OCI-M2 (cell line): ENCODE data around the gene GPX1.
"Not testable (repeated sequence)": the region's sequence is repeated elsewhere in the genome, so short reads cannot be mapped to it uniquely, and the experiment has no call there.

Source experiments
- DNase-seq: peaks from one replicate; lab custom pipeline; 2025; ENCODE audit not compliant: unreplicated experiment; lab: John Stamatoyannopoulos, UW

The GPX1 gene

DNA sequence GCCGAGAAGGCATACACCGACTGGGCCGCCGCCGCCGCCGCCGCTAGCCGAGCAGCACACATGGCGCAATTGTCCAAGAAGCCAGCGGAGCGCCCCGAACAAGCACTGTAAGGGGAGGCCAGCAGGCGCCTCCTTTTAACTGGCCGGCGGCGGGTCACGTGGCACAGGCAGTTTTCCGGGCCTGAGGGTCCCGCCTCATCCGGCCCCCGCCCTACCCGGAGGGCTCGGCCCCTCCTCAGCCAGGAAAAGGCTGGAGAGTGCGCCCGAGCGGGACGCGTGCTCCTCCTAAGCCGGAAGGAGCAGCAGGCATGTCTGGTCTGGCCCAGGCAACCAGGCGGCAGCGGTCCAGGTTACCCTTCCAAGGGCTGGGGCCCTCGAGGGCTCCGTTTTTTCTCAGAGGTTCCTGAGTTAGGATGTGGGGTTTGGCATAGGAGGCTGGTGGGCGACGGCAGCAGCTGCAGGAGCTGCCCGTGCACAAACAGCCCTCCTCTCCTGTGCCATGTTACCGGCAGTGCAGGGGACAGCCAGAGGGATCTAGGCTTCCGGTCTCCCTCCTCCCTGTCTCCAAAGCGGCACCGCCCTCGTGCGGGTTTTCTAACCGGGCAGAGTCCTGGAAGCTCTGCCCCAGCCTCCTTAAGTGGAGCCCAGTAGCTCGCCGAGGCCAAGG lies at the start of gene GPX1:
TSS of gene GPX1 (minus strand) at position 137 of the 667 bp plus-strand sequence. CDS start at position 62, 75 bp downstream.
- DNase-seq = peak; percentile 88

DNA sequence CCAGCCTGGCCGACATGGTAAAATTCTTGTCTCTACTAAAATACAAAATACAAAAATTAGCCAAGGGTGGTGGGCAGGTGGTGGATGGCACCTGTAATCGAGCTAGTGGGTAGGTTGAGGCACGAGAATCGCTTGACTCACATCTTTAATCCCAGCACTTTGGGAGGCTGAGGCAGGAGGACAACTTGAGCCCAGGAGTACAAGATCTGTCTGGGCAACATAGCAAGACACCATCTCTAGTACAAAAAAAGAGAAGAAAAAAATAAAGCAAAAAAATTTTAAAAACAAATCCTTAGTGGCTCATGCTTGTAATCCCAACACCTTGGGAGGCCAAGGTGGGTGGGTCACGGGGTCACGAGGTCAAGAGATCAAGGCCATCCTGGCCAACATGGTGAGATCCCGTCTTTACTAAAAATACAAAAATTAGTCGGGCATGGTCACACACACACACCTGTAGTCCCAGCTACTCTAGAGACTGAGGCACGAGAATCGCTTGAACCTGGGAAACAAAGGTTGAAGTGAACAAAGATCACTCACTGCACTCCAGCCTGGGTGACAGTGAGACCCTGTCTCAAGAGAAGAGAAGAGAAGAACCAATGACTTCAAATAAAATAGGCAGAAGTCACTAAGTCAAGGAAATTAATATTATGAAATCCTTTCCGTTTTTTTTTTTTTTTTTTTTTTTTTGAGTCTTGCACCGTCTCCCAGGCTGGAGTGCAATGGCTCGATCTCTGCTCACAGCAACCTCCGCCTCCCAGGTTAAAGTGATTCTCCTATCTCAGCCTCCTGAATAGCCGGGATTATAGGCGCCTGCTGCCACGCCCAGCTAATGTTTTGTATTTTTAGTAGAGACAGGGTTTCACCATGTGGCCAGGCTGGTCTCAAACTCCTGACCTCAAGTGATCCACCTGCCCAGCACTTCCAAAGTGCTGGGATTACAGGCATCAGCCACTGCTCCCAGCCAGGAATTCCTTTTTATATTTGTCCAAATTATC lies 48.7 kb upstream of the GPX1 start:
- no peak for DNase-seq

DNA sequence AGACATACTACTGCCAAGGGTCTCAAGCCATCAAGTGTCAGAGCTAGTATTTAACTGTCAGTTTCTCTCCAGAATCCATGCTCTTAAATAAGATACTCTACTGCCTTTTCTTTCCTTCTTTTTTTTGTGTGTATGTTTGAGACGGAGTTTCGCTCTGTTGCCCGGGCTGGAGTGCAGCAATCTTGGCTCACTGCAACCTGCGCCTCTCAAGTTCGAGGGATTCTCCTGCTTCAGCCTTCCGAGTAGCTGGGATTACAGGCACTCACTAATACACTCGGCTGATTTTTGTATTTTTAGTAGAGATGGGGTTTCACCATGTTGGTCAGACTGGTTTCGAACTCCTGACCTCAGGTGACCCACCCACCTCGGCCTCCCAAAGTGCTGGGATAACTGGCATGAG lies 47.4 kb upstream of the GPX1 start:
- DNase-seq = not testable (repeated sequence)

DNA sequence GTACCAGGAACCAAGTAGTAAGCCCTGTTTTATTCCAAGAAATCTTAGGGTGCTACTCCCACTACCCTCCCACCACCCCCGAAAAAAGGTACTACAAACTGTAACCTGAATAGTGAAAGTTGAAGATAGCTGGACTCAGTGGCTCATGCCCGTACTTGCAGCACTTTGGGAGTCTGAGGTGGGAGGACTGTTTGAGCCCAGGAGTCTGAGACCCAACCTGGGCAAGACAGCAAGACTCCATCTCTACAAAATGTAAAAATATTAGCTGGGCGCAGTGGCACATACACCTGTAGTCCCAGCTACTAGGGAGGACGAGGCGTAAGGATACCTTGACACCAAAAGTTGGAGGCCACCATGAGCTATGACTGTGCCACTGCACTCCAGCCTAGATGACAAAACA lies 45.7 kb upstream of the GPX1 start:
- no peak for DNase-seq

DNA sequence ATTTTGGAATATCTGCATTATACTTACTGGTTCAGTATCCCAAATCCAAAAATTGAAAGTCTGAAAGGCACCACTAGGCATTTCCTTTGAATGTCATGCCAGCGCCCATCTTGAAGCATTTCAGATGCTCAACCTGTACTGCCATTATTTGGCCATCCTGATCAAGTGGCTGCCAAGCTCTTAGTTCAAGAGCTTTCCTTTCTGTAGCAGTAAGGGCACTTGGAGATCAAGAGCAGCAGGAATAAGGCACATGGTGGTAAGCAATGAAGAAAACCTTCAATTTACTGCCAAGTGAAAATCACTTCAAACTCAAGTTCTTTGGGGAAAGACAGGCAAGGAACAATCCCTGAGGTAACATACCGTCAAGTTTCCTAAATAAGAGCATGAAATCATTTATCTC lies 43.6 kb upstream of the GPX1 start:
- no peak for DNase-seq

DNA sequence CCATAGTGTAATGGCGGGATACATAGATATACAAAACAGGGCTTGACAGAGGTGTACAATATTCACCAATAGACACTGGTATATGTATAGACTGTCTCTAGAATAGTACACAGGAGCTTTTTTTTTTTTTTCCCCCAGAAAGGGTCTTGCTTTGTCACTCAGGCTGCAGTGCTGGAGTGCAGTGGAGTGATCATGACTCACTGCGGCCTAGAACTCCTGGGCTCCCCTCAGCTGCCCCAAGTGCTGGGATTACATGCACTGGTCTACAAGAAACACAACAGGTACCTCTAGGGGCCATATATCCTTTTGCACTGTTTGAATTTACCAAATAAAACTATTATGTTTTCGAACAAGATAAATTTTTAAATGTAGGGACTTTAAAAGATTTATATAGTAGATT lies 41.3 kb upstream of the GPX1 start:
- no peak for DNase-seq

DNA sequence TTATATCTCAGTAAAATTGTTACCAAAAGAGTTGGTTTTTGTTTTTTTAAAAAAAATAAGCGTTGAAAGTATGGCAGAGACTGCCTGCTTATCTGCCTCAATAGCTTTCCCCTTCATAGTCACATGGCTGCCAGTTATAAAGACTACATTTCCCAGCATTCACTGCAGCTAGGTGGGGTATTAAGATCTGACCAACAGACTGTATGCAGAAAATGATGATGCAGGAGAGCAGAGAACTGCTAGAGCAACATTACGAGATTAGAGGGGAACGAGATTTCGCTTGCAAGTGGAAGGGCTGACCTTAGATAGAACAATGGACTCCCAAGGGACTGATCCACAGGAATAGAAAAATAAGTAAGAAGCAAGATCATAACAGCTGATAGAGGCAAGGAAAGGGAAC lies 39.3 kb upstream of the GPX1 start:
- DNase-seq = no peak

DNA sequence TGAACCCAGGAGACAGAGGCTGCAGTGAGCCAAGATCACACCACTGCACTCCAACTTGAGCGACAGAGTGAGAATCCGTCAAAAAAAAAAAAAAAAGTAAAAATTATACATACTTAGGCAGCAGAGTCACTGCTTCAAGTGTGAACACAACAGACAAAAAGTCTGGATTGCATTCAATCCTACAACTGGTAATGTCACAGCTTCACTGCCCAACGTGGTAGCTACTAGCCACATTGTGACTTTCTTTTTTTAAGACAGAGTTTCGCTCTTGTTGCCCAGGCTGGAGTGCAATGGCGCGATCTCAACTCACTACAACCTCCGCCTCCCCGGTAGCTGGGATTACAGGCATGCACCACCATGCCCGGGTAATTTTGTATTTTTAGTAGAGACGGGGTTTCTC lies 33.2 kb upstream of the GPX1 start:
- DNase-seq = not testable (repeated sequence)

DNA sequence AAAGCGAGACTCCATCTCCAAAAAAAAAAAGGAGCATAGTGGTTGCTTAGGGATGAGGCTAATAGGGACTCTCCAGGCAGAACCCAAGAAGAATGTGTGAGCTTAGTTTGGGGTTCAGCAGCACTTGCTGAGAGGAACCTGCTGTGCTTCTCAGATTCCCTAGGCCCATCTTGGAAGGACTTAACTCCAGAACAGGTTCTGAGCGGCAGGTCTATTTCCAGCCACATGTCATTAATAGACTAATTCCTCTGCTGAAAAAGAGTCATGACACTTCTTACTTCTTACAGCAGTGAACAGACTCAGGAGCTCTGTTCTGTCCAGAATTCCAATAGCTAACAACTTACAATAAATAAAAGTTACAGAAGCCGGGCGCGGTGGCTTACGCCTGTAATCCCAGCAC lies 31.1 kb upstream of the GPX1 start:
- no peak for DNase-seq

DNA sequence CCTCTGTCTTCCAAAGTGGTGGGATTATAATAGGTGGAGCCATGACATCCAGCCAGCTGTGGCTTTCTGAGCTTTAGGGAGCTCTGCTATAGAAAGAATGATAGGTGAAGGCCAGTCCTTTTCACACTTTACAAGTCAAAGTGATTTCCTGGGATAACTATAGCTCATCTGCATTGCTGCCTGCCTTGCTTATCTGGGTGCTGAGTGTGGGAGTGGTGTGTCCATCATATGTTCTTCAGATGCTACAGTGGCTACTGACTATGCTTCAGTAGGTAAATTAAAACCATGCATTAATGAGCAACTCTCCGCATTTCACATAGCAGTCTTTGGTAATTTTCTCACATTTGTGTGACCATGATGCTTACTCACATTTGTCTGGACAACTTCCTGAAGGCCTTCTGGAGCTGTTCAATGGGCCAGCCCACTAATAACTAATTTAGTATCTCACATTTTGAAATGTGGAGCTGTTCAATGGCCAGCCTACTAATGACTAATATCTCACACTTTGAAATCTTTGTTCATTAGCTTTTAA lies 30.2 kb upstream of the GPX1 start:
- DNase-seq = no peak

DNA sequence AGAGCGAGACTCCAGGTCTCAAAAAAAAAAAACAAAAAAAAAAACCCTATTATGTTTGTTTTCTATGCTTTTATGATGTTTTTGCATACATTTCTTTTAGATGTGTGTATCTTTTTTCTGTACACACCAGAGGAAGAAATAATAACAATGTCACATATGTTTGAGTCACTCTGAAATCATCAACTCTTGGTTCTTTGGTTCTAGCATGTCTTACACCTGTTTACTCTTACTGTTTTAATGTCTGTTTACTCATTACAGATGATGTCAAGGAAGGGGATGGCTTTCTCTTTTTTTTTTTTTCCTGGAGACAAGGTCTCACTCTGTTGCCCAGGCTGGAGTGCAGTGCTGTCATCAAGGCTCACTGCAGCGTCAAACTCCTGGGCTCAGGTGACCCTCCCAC lies 29.6 kb upstream of the GPX1 start:
- no peak for DNase-seq

DNA sequence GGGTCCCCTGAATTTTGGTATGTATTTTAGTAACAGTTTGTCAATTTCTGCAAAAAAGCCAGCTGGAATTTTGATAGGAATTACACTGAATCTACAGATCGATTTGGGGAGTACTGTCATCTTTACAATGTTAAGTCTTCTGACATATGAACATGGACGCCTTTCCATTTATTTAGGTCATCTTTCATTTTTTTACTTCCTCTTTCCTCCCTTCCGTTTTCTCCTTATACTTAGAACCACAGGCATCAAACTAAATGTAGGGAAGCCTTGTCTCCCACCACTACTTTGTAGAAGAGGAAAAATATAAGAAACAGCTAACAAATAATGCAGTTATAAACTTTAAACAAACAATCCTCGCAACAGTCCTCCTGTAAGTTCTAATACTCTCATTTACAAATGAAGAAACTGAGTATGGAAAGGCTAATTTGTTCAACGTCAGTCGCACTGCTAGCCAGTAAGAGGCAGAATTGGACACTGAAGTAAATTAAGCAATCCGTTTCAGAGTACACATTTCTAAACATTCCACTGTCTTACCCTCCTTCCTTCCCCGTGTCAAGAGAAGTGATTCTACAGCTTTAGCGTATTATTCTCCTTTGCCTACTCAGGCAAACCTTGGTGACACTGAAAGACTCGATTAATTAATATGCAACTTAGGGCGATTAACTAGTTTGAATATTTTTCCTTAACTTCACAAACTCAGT lies 28.1 kb upstream of the GPX1 start:
- no peak for DNase-seq

DNA sequence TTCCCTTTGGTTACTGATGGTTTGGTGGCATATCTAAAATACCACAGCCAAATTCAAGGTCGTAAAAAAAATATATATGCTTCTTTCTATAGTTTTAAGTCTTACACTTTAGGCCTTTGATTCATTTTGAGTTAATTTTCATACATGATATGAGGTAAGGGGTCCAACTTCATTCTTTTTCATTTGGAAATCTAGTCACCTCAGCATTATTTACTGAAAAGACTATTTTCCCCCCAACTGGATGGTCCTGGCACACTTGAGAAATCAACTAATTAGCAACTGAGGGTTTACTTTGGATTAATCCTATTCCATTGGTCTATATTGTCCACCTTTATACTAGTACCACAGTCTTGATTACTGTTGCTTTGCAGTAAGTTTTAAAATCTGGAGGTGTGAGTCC lies 27.5 kb upstream of the GPX1 start:
- no peak for DNase-seq

DNA sequence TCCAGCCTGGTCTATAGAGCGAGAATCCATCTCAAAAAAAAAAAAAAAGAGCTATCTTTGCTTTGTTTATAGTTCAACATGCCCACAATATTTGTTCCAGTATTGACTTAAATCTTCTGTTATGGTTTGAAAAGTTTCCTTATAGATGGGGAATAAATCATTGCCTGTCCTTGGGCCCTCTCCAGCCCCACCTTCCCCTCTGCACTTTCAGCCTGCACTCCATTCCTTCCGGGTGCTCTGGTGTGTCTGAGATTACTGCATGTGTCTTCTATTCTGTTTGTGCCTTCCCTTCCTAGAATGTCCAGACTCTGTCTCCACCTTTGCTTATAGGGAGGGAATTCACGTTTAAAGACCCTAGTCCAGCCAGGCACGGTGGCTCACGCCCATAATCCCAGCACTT lies 25.2 kb upstream of the GPX1 start:
- DNase-seq = no peak

DNA sequence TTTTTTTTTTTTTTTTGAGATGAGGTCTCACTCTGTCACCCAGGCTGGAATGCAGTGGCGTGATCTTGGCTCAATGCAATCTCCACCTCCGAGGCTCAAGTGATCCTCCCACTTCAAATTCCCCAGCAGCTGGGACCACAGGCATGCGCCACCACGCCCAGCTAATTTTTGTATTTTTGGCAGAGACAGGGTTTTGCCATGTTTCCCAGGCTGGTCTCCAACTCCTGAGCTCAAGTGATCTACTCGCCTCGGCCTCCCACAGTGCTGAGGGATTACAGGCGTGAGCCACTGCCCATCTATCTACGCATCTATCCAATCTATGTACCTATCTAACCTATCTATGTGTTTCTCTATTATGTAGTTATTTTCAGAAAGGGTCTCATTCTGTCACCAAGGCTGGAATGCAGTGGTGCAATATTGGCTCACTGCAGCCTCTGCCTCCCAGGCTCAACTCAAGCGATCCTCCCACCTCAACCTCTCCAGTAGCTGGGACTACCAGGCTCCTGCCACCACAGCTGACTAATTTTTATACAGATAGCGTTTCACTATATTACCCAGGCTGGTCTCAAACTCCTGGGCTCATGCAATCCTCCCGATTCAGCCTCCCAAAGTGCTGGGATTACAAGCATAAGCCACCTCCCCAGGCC lies 20.2 kb upstream of the GPX1 start:
- DNase-seq = no peak

DNA sequence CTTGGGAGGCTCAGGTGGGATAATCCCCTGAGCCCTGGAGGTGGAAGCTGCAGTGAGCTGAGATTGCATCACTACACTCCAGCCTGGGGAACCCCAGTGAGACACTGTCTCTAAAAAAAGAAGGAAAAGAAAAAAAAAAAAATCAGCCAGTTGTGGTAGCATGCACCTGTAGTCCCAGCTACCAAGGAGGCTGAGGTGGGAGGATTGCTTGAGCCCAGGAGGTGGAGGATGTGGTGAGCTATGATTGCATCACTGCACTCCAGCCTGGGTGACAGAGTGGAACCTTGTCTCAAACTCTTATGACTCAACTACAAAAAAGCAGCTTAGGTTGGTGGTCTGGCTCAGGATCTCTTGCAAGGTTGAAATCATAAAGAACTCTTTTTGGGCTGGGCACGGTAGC lies 19.3 kb upstream of the GPX1 start:
- DNase-seq = no peak

DNA sequence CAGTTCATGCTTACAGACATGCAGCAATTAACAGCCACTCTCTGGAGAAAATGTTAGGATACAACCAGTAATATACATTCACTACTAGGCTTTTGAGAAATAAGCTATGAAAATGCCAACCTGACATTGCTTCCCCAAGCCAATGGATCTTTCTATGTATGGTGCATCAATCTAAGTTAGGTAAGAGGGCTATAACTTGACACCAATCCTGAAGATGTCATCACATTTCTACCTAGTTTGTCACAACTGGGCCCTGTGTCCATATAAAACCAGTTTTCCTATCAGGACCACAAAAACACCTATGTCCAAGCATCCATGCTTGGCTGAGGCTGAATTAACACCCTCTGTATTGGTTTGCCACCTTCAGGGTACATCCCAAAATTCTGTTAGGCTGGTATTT lies 13.8 kb upstream of the GPX1 start:
- no peak for DNase-seq

DNA sequence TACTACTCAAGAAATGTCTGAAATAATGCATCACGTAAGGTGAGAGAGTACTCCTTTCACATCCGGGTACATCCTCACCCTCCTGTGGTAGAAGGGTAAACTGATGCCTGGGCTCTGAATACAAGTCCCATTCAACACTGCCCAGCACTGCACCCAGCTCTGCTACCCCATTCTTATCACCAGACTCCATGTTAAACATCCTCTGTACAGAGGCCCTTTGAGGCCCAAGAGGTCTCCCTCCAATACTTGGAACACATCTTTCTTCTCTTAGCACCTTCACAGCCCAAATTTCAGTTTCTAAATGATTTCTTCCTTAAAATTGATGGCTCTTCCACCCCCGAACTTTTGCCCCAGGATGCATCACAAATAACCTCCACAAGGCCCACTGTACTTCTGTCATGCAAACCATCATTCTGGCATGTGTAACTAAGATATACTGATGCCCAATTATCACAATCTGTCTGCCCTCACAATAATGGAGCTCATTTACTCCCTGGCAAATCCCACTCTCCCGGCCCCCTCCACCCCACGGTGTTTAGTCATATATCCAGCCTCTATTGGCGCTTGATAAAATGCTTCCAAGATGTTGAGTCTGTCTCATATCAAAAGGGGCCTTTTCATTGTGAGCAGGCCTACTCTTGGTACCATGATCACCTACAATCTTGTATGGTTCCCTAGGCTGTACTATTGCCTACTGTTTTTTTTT lies 12.6 kb upstream of the GPX1 start:
- DNase-seq = no peak

DNA sequence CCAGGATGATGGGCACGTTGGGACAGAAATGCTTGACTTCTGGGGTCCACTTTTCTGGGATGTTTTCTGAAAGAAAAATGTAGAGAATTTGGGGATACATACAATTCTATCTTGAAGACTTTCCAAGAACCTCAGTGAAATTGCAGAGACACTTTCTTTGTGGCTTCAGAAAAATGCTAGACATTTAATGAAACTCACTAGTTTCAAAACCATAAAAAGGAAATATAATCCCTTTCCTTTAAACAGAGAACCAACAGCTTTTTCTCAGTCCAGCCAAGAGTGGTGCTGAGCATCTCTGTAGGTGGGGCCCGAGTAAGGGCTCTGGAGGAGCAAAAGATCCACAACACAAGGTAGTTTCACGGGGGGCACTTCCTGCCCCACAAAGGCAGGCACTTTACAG lies 4.4 kb upstream of the GPX1 start:
- no peak for DNase-seq

DNA sequence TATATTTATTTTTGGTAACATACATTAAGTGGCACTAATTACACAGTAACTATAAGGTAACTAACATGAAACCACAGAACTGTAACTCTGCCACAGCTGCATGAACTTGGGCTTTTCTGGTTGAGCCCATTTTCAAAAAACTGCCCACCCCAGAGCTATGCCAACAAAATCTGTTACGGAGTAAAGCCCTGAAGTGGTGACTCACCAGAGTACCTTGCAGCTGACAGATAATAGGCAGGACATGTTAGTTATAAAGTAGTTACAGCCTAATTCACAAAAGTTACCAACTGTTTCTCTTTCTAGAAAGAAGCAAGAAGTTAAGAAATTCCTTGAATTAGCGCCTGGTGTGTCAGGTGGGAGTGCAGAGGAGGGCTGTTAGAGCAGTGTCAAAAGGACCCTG lies 1.5 kb upstream of the GPX1 start:
- no peak for DNase-seq

DNA sequence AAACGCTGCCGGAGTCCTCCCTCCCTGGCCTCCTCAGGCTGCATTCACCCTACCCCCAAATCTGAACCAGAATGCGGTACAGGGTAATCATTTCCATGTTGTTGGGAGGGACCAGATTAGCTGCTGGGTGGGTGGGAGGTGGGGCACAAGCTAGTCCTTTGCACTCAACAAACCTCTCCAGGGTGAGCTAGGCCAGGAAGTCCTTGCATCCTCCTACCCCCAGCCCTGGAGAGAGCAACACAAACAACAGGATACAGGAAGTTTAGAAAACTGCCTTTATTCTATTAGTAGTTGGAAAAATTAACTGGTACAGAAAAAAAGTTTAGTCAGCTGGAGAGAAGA lies 702 bp upstream of the GPX1 start:
- no peak for DNase-seq
